NK-92 (cell line): ENCODE results near the gene MRPS35.

Experiments
- DNase-seq: peaks from one replicate; lab custom pipeline; 2025; ENCODE audit not compliant: unreplicated experiment; lab: John Stamatoyannopoulos, UW

The MRPS35 gene

DNA sequence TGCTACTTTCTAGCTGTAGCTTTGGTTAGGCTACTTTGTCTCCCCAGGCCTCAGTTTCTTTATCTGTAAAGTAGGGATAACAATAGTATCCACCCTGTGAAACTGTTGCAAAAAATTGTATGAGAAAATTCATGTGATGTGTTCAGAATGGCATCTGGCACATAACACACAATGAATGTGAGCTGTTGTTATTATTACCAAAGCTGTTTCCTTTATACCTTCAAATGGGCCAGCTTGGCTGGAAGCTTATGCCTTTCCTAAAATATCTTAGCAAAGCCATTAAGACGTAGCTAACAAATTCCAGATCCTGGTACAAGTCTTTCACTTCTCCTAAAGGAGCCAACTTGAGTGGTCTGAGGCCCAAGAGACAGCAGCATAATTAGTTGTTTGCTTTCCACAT is 94.6 kb downstream of the MRPS35 start:
- DNase-seq, result no peak
